Kasumi-1 (cell line): ENCODE results near the gene STRA8.
"Not testable (repeated sequence)": the region's sequence is repeated elsewhere in the genome, so short reads cannot be mapped to it uniquely, and the experiment has no call there.

Experiments
- DNase-seq, 2 experiments: peaks; one replicate each; lab custom pipeline; 2025; lab: John Stamatoyannopoulos, UW

The STRA8 gene

DNA sequence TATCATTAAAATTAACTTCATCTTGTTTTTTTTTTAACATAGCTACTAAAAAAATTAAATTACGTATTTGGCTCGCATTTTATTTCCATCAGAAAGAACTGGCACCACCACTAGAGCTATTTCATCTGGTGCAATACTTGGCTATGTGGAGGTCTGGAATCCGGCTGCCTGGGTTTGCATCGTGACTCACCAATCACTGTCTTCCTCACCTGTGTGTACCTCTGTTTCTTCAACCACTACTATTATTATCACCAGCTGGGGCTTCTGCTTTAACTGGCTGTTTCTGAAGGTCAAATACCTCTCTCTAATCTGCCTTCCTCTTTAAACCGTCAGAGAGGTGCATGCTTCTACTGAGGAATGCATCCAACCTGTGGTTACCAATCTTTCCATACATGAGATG, 28.8 kb upstream of the STRA8 start:
- no peak for DNase-seq

DNA sequence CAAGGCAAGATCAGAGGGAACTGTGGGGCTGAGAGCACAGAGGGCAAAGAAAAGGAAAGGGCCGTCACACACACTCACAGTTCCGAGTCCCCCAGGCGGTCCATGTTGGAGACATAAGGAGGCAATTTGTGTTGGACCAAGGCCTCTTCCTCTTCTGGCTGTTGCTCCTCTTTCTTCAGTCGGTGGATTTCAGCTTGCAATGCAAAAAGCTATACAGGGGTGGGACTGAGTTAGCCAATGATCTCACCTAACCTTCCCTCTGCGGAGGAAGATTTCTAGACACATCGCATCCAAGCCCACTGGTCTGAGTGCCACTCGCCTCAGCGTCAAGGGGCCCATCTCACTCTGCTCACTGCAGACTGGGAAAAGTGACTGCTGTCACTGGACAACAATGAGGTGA, 27.8 kb upstream of the STRA8 start:
- no peak for DNase-seq

DNA sequence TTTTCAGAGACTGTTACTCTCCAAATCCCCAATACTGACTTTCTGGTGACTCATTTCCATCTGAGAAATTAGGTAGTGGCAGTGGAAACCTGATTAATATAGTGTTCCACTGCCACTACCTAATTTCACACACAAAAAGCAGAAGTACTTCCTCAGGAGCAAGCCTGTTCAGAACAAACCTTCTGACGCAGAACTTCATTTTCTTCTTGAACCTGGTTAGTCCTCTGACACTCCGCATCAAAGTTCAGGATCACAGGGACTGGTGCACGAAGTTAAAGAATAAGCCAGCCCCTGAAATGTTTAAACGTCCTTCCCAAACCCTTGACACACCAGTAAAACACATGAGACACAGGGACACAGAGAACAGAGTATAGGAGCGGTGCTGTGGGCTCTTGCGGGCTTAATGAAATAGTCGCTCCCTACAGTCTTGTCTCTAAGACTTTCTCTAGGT, 26.7 kb upstream of the STRA8 start:
- DNase-seq = peak; percentile 32 to 43

DNA sequence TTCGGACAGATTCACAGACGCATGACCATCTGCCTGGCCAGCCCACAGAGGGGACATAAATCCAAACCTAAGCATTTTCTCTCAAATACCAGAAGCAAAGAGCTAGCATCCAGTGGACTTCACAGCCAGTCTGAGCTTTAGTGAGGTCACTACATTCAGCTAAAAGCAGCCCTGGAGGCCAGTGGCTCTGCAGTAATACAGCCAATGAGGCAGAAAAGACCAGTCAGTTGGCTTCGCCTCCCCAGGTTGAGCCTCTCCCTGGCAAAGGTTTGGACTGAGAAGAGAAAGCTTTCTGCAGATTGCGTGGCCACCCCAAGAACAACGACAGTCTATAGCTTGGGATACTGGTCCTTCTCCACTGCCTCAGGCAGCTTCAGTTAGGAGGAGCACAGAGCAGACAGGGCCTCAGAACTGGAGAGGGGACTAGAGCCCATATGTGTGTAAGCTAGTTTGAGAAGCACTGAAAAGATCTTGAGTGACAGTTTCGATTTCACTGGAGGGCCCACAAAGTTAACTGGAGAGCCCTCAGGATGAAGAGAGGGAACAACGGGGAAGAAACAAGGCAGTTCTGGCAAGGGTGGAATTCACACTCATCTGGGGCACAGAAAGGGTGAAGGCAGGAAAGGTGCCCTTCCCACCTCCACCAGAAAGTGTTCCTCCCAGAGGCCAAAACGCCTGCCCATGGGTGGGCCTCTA, 26.1 kb upstream of the STRA8 start:
- DNase-seq = no peak

DNA sequence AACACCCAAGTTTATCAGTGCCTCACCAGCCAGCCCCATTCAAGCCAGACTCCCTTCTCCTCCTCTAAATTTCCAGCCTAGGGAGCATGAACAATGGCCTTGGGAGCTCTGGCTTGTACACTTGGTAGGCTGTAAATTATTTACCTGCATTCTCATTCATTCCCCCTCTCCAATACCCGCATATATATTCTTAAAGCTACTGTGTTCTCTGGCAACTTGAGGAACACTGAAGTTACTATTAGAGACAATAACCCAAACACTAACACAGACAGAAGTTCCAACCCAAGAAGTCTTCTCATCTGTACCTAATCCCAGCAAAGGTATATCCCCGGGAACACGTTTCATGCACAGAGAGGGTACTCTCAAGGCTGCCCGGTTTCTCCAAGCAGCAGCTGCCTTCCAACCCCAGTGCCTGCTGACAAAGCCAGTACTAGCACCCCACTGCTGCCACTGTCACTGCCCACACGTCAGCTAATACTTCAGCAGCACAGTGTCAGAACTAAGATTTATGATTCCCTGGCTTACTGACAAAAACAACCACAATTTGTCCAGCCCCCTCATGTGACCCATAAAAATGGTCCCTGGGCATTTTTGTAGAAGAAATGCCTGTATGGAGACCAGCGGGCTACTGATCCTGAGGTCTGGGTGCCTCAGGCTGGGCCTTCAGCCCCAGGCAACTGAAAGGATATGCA, 25.4 kb upstream of the STRA8 start:
- no peak for DNase-seq

- no peak for DNase-seq
Observed at GRCh38 chr7:135209225-135209834, 24.3 kb upstream of the STRA8 start.

DNA sequence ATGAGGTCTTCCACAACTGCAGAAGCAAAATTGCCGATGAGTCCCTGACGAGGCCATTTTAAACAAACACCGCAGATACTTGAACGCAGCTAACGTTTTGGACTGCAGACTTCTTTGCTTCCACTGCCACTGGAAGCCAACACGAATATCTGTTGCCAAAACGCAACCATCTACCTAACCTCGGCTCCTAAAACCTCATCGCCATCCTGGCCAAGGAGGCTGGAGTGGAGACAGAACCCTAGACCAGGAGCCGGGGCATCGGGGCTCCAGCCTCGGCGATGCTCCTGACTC, 22.8 kb upstream of the STRA8 start:
- no peak for DNase-seq

DNA sequence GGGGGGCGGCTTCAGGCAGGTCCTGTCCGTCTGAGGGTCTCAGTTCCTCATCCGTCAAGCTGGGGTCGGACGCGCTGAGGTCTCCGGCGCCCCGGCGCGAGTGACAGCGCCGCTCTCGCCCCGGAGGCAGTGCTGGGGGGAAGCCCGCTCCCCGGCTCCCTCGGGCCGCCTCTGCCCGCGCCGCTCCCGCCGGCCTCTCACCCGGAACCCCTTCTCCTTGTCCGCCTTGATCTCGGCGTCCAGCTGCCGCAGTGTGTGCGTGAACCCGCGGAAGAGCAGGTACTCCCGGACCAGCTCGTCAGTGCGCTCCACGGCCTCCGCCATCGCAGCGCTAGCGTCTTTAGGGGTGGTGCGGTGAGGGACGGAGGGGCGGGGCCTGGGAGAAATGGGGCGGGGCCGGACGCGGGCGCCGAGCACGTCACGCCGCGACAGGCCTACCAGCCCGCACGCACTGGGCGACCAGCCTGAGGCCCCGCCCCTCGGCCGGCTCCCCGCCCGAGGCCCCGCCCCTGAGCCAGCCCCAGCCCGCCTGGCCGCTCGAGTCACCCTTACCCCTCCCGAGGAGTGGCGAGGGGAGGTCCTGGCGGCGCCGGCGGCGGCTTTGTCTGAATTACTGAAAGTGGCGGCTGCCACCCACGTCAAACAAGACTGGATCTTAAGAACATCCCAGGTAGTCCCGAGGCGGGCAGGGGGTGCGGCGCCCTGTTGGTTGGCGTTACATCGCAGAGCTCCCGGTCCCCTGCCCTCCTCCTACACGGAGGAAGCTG, 22.3 kb upstream of the STRA8 start, which contains the start of gene WDR91:
WDR91 (minus strand) TSS at position 348 of the 767 bp plus-strand sequence; CDS start at position 324, 24 bp downstream.
- DNase-seq = peak; percentile 74 to 80

- DNase-seq = not testable (repeated sequence)
Observed at GRCh38 chr7:135211946-135212685, 21.5 kb upstream of the STRA8 start.

DNA sequence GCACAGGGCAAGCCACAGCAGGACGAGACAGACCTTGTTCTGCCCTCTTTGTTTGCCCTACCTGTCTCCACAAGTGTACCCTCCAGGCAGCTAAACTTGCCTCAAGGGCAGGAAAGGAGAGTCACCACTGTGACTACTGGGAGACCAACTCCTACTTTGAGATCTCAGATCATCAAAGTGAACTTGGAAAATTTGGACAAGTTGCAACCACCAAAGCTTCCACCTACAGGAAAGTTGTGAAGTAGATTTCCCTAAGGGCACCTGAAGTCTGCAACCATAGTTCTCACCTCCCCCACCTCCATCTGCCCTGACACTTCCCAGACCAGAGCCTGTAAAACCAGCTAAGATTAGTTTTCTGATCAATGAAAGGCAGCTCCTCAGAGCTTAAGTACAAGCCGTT, 19.8 kb upstream of the STRA8 start:
- no peak for DNase-seq

DNA sequence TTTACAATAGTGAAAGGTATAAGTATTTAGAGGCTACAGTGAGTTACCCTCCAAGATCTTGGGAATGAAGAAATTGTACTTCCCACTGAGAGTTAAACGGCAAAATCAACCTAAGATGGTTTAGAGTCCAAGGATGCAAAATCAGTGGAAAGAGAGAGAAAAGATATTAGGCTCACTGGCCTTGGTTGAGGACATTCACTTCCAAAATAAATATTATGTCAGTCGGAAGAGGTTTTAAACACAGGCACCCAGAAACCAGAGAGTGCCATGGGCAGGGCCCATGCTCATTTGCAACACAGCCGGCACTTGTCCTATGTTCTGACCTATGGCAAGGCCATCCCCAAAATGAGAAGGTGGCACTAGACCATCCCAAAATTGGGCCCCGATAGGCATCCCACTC, 18.5 kb upstream of the STRA8 start:
- DNase-seq = no peak

DNA sequence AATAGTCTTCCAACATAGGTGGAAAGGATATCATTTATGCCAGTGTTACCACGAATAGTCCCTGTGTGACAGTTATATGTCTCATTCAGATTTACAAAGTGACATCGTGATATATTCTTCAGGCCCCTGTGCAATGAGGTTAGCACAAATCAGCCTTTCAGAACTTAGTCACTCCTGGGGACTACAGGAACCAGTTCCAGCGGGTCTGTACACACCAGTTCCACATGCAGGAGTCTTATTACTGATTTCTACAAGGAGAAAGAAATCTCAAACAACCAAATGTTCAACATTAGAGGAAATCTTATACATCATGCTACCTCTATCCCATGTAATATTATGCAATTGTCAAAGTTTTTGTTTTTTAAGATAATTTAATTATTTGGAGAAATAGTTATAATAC, 17.9 kb upstream of the STRA8 start:
- DNase-seq = no peak

DNA sequence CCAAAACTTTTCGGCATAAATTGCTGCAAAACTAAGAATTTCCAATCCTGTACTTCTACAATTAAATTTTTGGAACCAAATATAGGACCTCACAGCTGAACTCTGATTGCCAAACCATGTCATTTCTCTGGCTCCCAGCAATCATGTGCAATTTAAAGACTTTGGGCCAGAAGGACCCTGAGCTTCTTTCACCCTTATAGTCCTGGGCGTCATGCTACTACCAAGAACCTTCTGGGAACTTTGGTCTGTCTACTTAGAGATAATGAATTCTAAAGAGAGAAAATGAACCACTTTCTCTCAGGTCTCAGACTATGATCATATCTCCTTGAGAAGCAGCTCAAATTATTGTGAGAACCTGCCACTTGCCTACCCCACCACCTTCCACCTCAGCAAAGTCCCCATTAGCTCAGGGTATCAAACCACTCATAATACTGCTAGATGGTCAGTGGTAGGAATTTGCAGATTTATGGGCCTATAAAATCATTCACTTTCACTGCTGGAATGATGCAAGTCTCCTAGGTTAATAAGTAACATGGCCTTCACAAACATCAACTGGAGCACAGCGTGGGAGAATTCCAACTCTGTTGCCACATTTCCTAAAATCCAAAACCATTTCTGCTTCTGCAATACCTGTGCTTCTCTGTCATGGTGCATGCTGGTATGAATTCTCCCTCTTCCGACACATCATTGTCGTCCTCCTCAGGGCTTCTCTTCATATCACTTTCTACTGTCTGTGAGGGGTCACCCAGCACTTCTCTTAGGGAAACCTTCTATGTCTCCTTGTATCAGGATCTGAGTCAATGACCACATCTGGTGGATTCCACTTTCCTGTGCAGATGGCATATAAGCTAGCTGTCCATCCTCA, 15.8 kb upstream of the STRA8 start:
- DNase-seq = no peak

GRCh38 chr7:135224027-135224426, 9.6 kb upstream of the STRA8 start:
- DNase-seq = peak; percentile 52 to 56

GRCh38 chr7:135231686-135232085, 2.0 kb upstream of the STRA8 start:
- DNase-seq = no peak

- no peak for DNase-seq
Observed at GRCh38 chr7:135232087-135232486, 1.6 kb upstream of the STRA8 start.

GRCh38 chr7:135232720-135233119, 918 bp upstream of the STRA8 start:
- DNase-seq = no peak

GRCh38 chr7:135234095-135234494, 457 bp downstream of the STRA8 start:
- DNase-seq = not testable (repeated sequence)

- DNase-seq = no peak
Observed at GRCh38 chr7:135234727-135235126, 1.1 kb downstream of the STRA8 start.

DNA sequence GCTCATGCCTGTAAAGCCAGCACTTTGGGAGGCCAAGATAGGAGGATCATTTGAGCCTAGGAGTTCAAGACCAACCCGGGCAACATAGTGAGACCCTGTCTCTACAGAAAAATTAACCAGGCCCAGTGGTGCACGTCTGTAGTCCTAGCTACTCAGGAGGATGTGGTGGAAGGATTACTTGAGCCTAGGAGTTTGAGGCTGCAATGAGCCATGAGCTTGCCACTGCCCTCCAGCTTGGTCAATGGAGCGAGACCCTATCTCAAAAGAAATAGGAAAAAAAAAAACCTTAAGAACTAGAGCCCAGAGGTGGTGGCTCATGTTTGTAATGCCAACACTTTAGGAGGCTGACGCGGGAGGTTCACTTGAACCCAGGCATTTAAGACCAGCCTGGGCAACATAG, 2.2 kb downstream of the STRA8 start:
- DNase-seq = no peak

DNA sequence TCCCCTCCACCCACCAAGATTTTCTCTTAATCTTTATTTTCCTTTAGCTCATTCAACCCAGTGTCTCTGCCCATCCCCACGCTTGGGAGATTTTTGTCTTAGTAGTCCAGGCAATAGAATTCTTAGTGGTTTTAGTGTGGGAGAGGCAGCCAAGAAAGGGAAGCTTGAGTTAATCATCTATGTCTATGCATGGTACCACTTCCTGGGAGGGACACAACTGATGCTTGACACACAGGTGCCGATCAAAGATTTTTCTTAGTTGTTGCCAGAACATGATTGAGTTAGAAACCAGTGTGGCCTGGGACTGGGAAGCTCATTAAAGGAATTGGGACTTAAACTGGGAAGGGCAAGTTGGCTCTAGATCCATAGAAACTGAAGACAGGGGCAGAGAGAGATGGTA, 3.1 kb downstream of the STRA8 start:
- DNase-seq = peak; percentile 43 to 46
